PC-3 (cell line): ENCODE measurements around the gene TANGO2. TPM values are rescaled to one million over a fixed set of nuclear protein-coding genes. Genes with fewer than 3 reads are reported as not detected.

ENCODE experiments used
- ATAC-seq: fragments of 200-7000 bp; cut with Tn5 transposase; 2 replicates; pipeline ENCODE4 v1.9.1; 2020; ENCODE audit warnings: mild to moderate bottlenecking, moderate library complexity
- BruUV-seq: library from RNA; stranded (reverse); fragments of 400-500 nt; replicated peaks from 2 replicates; lab custom pipeline; 2021; lab: Mats Ljungman, UMichigan
- CTCF ChIA-PET: fragments of 300-600 bp; sonication (Branson Sonifier 250); formaldehyde crosslinking; loops from one replicate; lab custom pipeline; 2022; ENCODE audit warnings: antibody characterized with exemption; lab: Charles Lee
- POLR2A ChIA-PET: fragments of 300-600 bp; sonication (Branson Sonifier 250); formaldehyde crosslinking; loops from one replicate; lab custom pipeline; 2022; ENCODE audit warnings: antibody characterized with exemption; ENCODE audit not compliant: unreplicated experiment; lab: Charles Lee
- DNase-seq: peaks from one replicate; pipeline ENCODE4 v3.0.0-alpha.2; 2015
- H2AFZ ChIP-seq: fragments of 300-600 bp; sonication (generic); 2 replicates; pipeline ENCODE4 v1.6.0; 2016; ENCODE audit warnings: antibody characterized with exemption, low read length
- H3F3A ChIP-seq: fragments of 300-600 bp; sonication (generic); one replicate; pipeline ENCODE4 v1.6.0; 2017; ENCODE audit warnings: antibody characterized with exemption, low read length, control low read depth, mild to moderate bottlenecking; ENCODE audit not compliant: unreplicated experiment
- H3K27ac ChIP-seq: fragments of 300-600 bp; sonication (generic); 2 replicates; pipeline ENCODE4 v1.5.1; 2016; ENCODE audit warnings: mild to moderate bottlenecking, low read length
- H3K27me3 ChIP-seq: fragments of 300-600 bp; sonication (generic); 2 replicates; pipeline ENCODE4 v1.6.1; 2016; ENCODE audit warnings: low read length, mixed read lengths
- H3K36me3 ChIP-seq: fragments of 300-600 bp; sonication (generic); 2 replicates; pipeline ENCODE4 v1.6.1; 2016; ENCODE audit warnings: low read depth, mixed run types, low read length, mixed read lengths
- H3K4me1 ChIP-seq: fragments of 300-600 bp; sonication (generic); 2 replicates; pipeline ENCODE4 v1.5.1; 2016; ENCODE audit warnings: low read length; ENCODE audit not compliant: insufficient read depth
- H3K4me2 ChIP-seq: fragments of 300-600 bp; sonication (generic); 2 replicates; pipeline ENCODE4 v1.6.0; 2016; ENCODE audit warnings: low read length
- H3K4me3 ChIP-seq: fragments of 300-600 bp; sonication (generic); 2 replicates; pipeline ENCODE4 v1.5.1; 2016; ENCODE audit warnings: mild to moderate bottlenecking, low read length, mixed read lengths
- H3K79me2 ChIP-seq: fragments of 300-600 bp; sonication (generic); 2 replicates; pipeline ENCODE4 v1.6.1; 2017; ENCODE audit warnings: low read length, mixed read lengths
- H3K9ac ChIP-seq: fragments of 300-600 bp; sonication (generic); 2 replicates; pipeline ENCODE4 v1.6.0; 2016; ENCODE audit warnings: mild to moderate bottlenecking, low read length
- H3K9me2 ChIP-seq: fragments of 300-600 bp; sonication (generic); replicated peaks from 2 replicates; pipeline ENCODE4 v1.6.1; 2016; ENCODE audit warnings: mixed run types, low read length, mixed read lengths
- H3K9me3 ChIP-seq: fragments of 300-600 bp; sonication (generic); 2 replicates; pipeline ENCODE4 v1.6.1; 2016; ENCODE audit warnings: low read length, mixed read lengths
- H4K20me1 ChIP-seq: fragments of 300-600 bp; sonication (generic); 2 replicates; pipeline ENCODE4 v1.6.1; 2016; ENCODE audit warnings: low read length, mixed read lengths
- CTCF ChIP-seq: fragments of 300-600 bp; sonication (generic); conservative IDR thresholded peaks from 2 replicates; pipeline ENCODE4 v1.5.1; 2017; ENCODE audit warnings: antibody characterized with exemption, low read depth, mild to moderate bottlenecking, low read length
- EZH2 ChIP-seq: fragments of 300-600 bp; sonication (generic); IDR thresholded peaks from one replicate; pipeline ENCODE4 v1.6.1; 2017; ENCODE audit warnings: antibody characterized with exemption, mild to moderate bottlenecking, low read length; ENCODE audit not compliant: unreplicated experiment
- EZH2phosphoT487 ChIP-seq: fragments of 300-600 bp; sonication (generic); IDR thresholded peaks from 2 replicates; pipeline ENCODE4 v1.6.1; 2018; ENCODE audit warnings: mild to moderate bottlenecking, antibody characterized with exemption, low read length, borderline replicate concordance
- intact Hi-C: fragments of 100-400 bp; cut with micrococcal nuclease; formaldehyde crosslinking; loops from 2 replicates; pipeline ENCODE4 v1.9.0; 2023
- total RNA-seq: library from RNA; depleted of rRNA; stranded (reverse); fragments of >200 nt; gene quantifications from 2 replicates; pipeline ENCODE4 v1.2.3, GENCODE V29; 2014

The TANGO2 gene
- total RNA-seq, 1 experiment from 2014 or later = 23.5 TPM

GRCh38 chr22:20037419-20037818, 16.5 kb downstream of the TANGO2 start:
- Histone ChIP-seq H3K27me3 (no peaks in the 10 kb centered on the region), H3K9me3 (no peaks in the 10 kb centered on the region), H4K20me1 (no peaks in the 10 kb centered on the region), H3K4me3 (no peak overlapping the region), H2AFZ (no peak overlapping the region), H3K9me2 (no peaks in the 10 kb centered on the region), H3K27ac (no peak overlapping the region), H3K36me3 (no peaks in the 10 kb centered on the region; the same call in 1 of the 2 replicates), H3K9ac (no peak overlapping the region), H3K4me1 (no peaks in the 10 kb centered on the region), H3K79me2 (no peaks in the 10 kb centered on the region), H3F3A (no peaks in the 10 kb centered on the region), H3K4me2 (no peak overlapping the region)
- intact Hi-C loops = no loop called here
- no peak for ATAC-seq
- BruUV-seq = no TSS peak
- CTCF ChIA-PET = no interaction called here
- POLR2A ChIA-PET = no interaction called here
- TF ChIP-seq EZH2phosphoT487 (no peak), CTCF (no peak), EZH2 (no peak)
- DNase-seq = no peak

- H3K9ac ChIP-seq = no peak overlapping the region
- H4K20me1 ChIP-seq = no peaks in the 10 kb centered on the region
- H2AFZ ChIP-seq = no peak overlapping the region
- ChIA-PET POLR2A (no interaction called here), CTCF (no interaction called here)
- no TSS peak for BruUV-seq
- H3K36me3 ChIP-seq = no peaks in the 10 kb centered on the region; the same call in 1 of the 2 replicates
- intact Hi-C loops = no loop called here
- no peaks in the 10 kb centered on the region for H3K27me3 ChIP-seq
- H3F3A ChIP-seq = no peaks in the 10 kb centered on the region
- no peaks in the 10 kb centered on the region for H3K9me3 ChIP-seq
- H3K4me2 ChIP-seq = no peak overlapping the region
- H3K27ac ChIP-seq = no peak overlapping the region
- H3K79me2 ChIP-seq = no peaks in the 10 kb centered on the region
- no peaks in the 10 kb centered on the region for H3K4me1 ChIP-seq
- TF ChIP-seq EZH2phosphoT487 (no peak), EZH2 (no peak), CTCF (no peak)
- ATAC-seq = no peak
- no peak overlapping the region for H3K4me3 ChIP-seq
- DNase-seq = no peak
- H3K9me2 ChIP-seq = no peaks in the 10 kb centered on the region
Measured at GRCh38 chr22:20038574-20038973, 17.7 kb downstream of the TANGO2 start.

GRCh38 chr22:20039683-20040325, 18.9 kb downstream of the TANGO2 start:
- intact Hi-C loops = no loop called here
- POLR2A ChIA-PET = interaction anchor here (0.8 kb wide), 1 partner anchor 53 kb away, joined by 10 read pairs; no protein-coding TSS in a partner anchor

More at GRCh38 chr22:20039683-20040325, 18.9 kb downstream of the TANGO2 start:
- BruUV-seq = no TSS peak
- no peaks in the 10 kb centered on the region for H3F3A ChIP-seq
- DNase-seq = no peak
- no peak overlapping the region for H3K9ac ChIP-seq
- no peaks in the 10 kb centered on the region for H3K27me3 ChIP-seq
- H4K20me1 ChIP-seq = no peaks in the 10 kb centered on the region
- H3K9me3 ChIP-seq = no peaks in the 10 kb centered on the region
- TF ChIP-seq CTCF (no peak), EZH2 (no peak), EZH2phosphoT487 (no peak)
- no peaks in the 10 kb centered on the region; the same call in 1 of the 2 replicates for H3K36me3 ChIP-seq
- H2AFZ ChIP-seq = no peak overlapping the region
- no peak overlapping the region for H3K4me2 ChIP-seq
- H3K79me2 ChIP-seq = no peaks in the 10 kb centered on the region
- no peak overlapping the region for H3K27ac ChIP-seq
- H3K4me1 ChIP-seq = no peaks in the 10 kb centered on the region
- H3K4me3 ChIP-seq = no peak overlapping the region
- ATAC-seq = no peak
- no peaks in the 10 kb centered on the region for H3K9me2 ChIP-seq
- CTCF ChIA-PET = interaction anchor here (0.7 kb wide), 1 partner anchor 77 kb away, joined by 3 read pairs; no protein-coding TSS in a partner anchor
